Natural killer cell (primary cell): ENCODE measurements around the gene AKAP6. TPM values are rescaled to one million over a fixed set of nuclear protein-coding genes. Genes with fewer than 3 reads are reported as not detected.

Source experiments
- ATAC-seq, 3 donors: fragments of 150-1000 bp in 2 of 3; fragments of 200-7000 bp in 1 of 3; cut with Tn5 transposase; 1 replicate in 1 of 3; 2 replicates in 2 of 3; pipeline ENCODE4 v1.10.0; 2021; ENCODE audit warnings: mild to moderate bottlenecking in 2 of 3, moderate library complexity in 2 of 3
- DNase-seq, 2 donors: peaks; one replicate each; pipeline versions ENCODE4 v3.0.0 to v3.0.0-alpha.2; 2013 to 2021; ENCODE audit warnings: mixed read lengths in 1 of 2
- H3K27ac ChIP-seq: one replicate; pipeline ENCODE4 v1.5.1; 2013; ENCODE audit warnings: mild to moderate bottlenecking, low read length
- H3K27me3 ChIP-seq: one replicate; pipeline ENCODE4 v1.6.1; 2013; ENCODE audit warnings: low read length; ENCODE audit not compliant: control insufficient read depth, insufficient read depth
- H3K36me3 ChIP-seq: one replicate; pipeline ENCODE4 v1.6.1; 2013; ENCODE audit warnings: low read length; ENCODE audit not compliant: control insufficient read depth, insufficient read depth
- H3K4me1 ChIP-seq: one replicate; pipeline ENCODE4 v1.6.1; 2013; ENCODE audit warnings: low read length; ENCODE audit not compliant: control insufficient read depth, insufficient read depth
- H3K4me3 ChIP-seq: one replicate; pipeline ENCODE4 v1.5.1; 2013; ENCODE audit warnings: low read length
- H3K9me3 ChIP-seq: one replicate; pipeline ENCODE4 v1.6.1; 2013; ENCODE audit warnings: low read length; ENCODE audit not compliant: control insufficient read depth, insufficient read depth
- H3K27ac Mint-ChIP-seq, 2 donors: one replicate each; pipeline ENCODE4 v1.8.0; 2022; ENCODE audit warnings: mild to moderate bottlenecking in 2 of 2, mixed read lengths in 2 of 2, moderate library complexity in 1 of 2
- H3K27me3 Mint-ChIP-seq, 2 donors: one replicate each; pipeline ENCODE4 v1.8.0; 2022; ENCODE audit warnings: low read depth in 2 of 2, mixed read lengths in 2 of 2
- H3K36me3 Mint-ChIP-seq: one replicate; pipeline ENCODE4 v1.8.0; 2022; ENCODE audit warnings: mixed read lengths
- H3K4me1 Mint-ChIP-seq, 2 donors: one replicate each; pipeline ENCODE4 v1.8.0; 2022; ENCODE audit warnings: mixed read lengths in 2 of 2
- H3K4me3 Mint-ChIP-seq: one replicate; pipeline ENCODE4 v1.8.0; 2022; ENCODE audit warnings: mild to moderate bottlenecking, moderate library complexity, mixed read lengths
- H3K9me3 Mint-ChIP-seq, 2 donors: one replicate each; pipeline ENCODE4 v1.8.0; 2022; ENCODE audit warnings: mixed read lengths in 2 of 2
- WGBS: methylation state at CpG from one replicate; pipeline ENCODE4 v1.1.7; 2013; ENCODE audit warnings: missing lambda C conversion rate; ENCODE audit not compliant: insufficient coverage; 5-methylcytosine and 5-hydroxymethylcytosine counted together
- intact Hi-C: fragments of 100-400 bp; cut with micrococcal nuclease; formaldehyde crosslinking; loops from one replicate; pipeline ENCODE4 v1.14.2; 2022
- total RNA-seq, 4 donors: library from RNA; stranded (reverse); fragments of 120-200 nt in 1 of 4; gene quantifications; one replicate each; pipeline versions ENCODE4 v1.2.3 to v1.2.4, GENCODE V29; 2013 to 2022
- TF ChIP-seq, protein P1 (sequence below): fragments of 200-600 bp; IDR thresholded peaks from one replicate; pipeline ENCODE4 v1.8.0; 2022; ENCODE audit warnings: antibody characterized with exemption

AKAP6 gene
- total RNA-seq, 3 donors from 2014 or later (not counting 1 experiment from before 2014, with no cell fraction given), result 0.21 to 1.3 (median 0.80) TPM

DNA sequence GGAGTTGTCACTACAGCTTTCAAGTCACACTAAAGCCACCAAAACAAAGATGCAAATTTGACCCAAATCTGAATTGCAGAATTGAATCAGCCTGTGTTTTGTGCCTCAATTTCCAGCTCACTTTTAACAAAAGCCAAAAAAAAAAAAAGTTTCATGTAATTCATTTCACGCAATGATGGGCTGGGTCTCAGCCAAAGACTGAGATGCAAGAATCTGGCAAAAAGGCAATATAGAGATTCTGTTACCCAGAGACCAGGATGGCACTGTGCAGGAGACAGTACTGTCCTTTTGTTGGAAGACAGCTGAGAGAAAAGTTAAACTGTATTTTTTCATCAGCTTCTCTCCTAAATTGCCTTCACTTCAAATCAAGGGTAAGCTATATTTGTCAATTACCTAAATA lies 403.9 kb downstream of the AKAP6 start:
- 95% methylated on average over 1 of the region's 1 CpG for WGBS
- Mint-ChIP-seq H3K4me3 (no peak overlapping the region), H3K9me3 (peaks cover 6 to 10% of the 10 kb centered on the region in 2 donors), H3K27ac (no peak overlapping the region), H3K36me3 (peaks cover 5% of the 10 kb centered on the region), H3K4me1 (no peaks in the 10 kb centered on the region), H3K27me3 (no peaks in the 10 kb centered on the region)
- Histone ChIP-seq H3K36me3 (no peaks in the 10 kb centered on the region), H3K9me3 (no peaks in the 10 kb centered on the region), H3K27me3 (no peaks in the 10 kb centered on the region), H3K4me3 (no peak overlapping the region), H3K27ac (no peak overlapping the region), H3K4me1 (no peaks in the 10 kb centered on the region)
- intact Hi-C loops, result no loop called here
- no peak for DNase-seq
- TF ChIP-seq, protein P1, sequence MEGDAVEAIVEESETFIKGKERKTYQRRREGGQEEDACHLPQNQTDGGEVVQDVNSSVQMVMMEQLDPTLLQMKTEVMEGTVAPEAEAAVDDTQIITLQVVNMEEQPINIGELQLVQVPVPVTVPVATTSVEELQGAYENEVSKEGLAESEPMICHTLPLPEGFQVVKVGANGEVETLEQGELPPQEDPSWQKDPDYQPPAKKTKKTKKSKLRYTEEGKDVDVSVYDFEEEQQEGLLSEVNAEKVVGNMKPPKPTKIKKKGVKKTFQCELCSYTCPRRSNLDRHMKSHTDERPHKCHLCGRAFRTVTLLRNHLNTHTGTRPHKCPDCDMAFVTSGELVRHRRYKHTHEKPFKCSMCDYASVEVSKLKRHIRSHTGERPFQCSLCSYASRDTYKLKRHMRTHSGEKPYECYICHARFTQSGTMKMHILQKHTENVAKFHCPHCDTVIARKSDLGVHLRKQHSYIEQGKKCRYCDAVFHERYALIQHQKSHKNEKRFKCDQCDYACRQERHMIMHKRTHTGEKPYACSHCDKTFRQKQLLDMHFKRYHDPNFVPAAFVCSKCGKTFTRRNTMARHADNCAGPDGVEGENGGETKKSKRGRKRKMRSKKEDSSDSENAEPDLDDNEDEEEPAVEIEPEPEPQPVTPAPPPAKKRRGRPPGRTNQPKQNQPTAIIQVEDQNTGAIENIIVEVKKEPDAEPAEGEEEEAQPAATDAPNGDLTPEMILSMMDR, result no peak
- no peak for ATAC-seq

DNA sequence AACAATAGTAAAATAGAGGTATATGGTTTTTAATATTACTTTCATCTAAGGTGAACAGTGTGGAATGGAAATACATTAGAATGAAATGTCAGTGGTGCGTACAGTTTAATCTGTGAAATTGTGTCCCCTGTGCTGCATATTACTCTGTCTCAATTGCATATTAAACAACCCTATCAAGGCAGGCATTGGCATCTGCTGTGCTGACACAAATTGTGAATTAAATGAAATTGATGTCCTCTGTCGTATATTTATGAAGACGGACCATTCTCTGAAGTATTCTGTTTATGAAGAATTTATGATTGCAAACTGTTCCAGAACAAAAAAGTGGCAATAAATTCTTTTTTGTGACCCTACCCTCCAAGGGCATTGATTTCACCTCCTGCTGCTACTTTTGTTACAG lies 405.2 kb downstream of the AKAP6 start:
- H3K36me3 Mint-ChIP-seq, result peaks cover 5% of the 10 kb centered on the region
- intact Hi-C loops, result no loop called here
- WGBS, result 93% methylated on average over 2 of the region's 3 CpGs
- H3K4me3 Mint-ChIP-seq, result no peak overlapping the region
- no peaks in the 10 kb centered on the region for H3K27me3 Mint-ChIP-seq
- DNase-seq (no peak), ATAC-seq (no peak)
- TF ChIP-seq, protein P1, result no peak
- Histone ChIP-seq H3K4me3 (no peak overlapping the region), H3K27ac (no peak overlapping the region), H3K27me3 (no peaks in the 10 kb centered on the region), H3K9me3 (no peaks in the 10 kb centered on the region), H3K4me1 (no peaks in the 10 kb centered on the region), H3K36me3 (no peaks in the 10 kb centered on the region)
- no peak overlapping the region for H3K27ac Mint-ChIP-seq
- no peaks in the 10 kb centered on the region for H3K4me1 Mint-ChIP-seq
- H3K9me3 Mint-ChIP-seq, result peaks cover 4 to 10% of the 10 kb centered on the region in 2 donors

DNA sequence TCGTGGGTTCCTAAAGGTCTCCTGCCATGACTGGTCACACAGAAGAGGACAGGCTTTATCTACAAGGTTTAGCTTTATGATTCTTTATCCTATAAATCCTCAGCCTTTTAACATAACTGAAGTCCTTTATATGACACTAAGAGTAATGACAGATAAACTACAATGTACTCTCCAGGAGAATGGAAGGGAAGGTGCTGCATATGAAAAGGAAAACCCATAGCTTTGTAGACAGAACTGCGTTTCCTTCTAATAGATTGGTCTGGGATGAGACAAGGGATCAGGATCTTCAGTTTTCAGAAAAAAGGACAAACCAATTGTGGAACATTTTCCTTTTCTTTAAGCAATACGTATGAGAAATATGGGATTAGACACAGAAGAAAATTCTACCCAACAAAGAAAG lies 408.5 kb downstream of the AKAP6 start:
- Histone ChIP-seq H3K4me1 (no peaks in the 10 kb centered on the region), H3K27me3 (no peaks in the 10 kb centered on the region), H3K9me3 (no peaks in the 10 kb centered on the region), H3K27ac (no peak overlapping the region), H3K36me3 (no peaks in the 10 kb centered on the region), H3K4me3 (no peak overlapping the region)
- H3K27me3 Mint-ChIP-seq, result no peaks in the 10 kb centered on the region
- peaks cover 8 to 13% of the 10 kb centered on the region in 2 donors for H3K9me3 Mint-ChIP-seq
- no peaks in the 10 kb centered on the region for H3K4me1 Mint-ChIP-seq
- H3K4me3 Mint-ChIP-seq, result no peak overlapping the region
- peaks cover 5% of the 10 kb centered on the region for H3K36me3 Mint-ChIP-seq
- WGBS, result 88% methylated on average over 2 of the region's 3 CpGs
- H3K27ac Mint-ChIP-seq, result no peak overlapping the region
- intact Hi-C loops, result no loop called here
- ATAC-seq (no peak), DNase-seq (no peak)
- TF ChIP-seq, protein P1, result no peak

DNA sequence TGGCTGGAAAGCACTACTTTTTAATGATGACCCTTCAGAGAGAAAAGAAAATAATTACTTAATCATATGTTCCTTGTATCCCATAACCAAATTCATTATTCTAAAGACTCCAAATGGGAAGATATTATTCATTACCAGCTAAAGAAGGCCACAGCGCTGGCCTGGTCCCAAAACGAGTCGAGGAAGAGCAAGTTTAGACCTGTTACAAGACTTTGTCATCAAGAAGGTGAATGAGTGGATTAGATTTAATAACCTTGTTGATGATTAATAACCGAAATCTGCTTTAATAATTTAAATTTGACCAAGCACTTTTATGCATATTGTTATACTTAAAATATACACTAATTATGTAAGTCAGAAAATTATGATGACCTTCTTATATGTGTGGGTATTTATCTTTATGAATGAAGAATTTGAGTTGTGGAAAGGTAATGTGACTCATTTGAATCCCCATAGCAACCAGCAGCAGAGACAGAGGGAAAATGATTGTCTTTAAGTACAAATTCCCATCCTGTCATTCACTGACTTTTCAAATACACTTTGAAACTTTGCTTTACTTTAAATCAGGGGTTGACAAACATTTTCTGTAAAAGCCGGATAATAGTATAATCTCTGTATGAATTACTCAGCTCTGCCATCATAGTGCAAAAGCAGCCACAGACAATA lies 409.2 kb downstream of the AKAP6 start:
- no peak for DNase-seq
- no peaks in the 10 kb centered on the region for H3K27me3 Mint-ChIP-seq
- H3K4me1 Mint-ChIP-seq, result no peaks in the 10 kb centered on the region
- Histone ChIP-seq H3K36me3 (no peaks in the 10 kb centered on the region), H3K27me3 (no peaks in the 10 kb centered on the region), H3K4me1 (no peaks in the 10 kb centered on the region), H3K9me3 (no peaks in the 10 kb centered on the region), H3K4me3 (no peak overlapping the region), H3K27ac (no peak overlapping the region)
- H3K9me3 Mint-ChIP-seq, result peaks cover 8 to 12% of the 10 kb centered on the region in 2 donors
- H3K4me3 Mint-ChIP-seq, result no peak overlapping the region
- ATAC-seq, result no peak
- WGBS, result 97% methylated on average over 4 of the region's 5 CpGs
- H3K27ac Mint-ChIP-seq, result no peak overlapping the region
- TF ChIP-seq, protein P1, result no peak
- intact Hi-C loops, result no loop called here
- peaks cover 5% of the 10 kb centered on the region for H3K36me3 Mint-ChIP-seq
